GM21381 (cell line): ENCODE data around the gene PRDX5.

Source experiments
- ATAC-seq: cut with Tn5 transposase; IDR thresholded peaks from one replicate; pipeline ENCODE4 v1.9.1; 2021; ENCODE audit warnings: mild to moderate bottlenecking, moderate library complexity; ENCODE audit not compliant: unreplicated experiment

PRDX5 gene

DNA sequence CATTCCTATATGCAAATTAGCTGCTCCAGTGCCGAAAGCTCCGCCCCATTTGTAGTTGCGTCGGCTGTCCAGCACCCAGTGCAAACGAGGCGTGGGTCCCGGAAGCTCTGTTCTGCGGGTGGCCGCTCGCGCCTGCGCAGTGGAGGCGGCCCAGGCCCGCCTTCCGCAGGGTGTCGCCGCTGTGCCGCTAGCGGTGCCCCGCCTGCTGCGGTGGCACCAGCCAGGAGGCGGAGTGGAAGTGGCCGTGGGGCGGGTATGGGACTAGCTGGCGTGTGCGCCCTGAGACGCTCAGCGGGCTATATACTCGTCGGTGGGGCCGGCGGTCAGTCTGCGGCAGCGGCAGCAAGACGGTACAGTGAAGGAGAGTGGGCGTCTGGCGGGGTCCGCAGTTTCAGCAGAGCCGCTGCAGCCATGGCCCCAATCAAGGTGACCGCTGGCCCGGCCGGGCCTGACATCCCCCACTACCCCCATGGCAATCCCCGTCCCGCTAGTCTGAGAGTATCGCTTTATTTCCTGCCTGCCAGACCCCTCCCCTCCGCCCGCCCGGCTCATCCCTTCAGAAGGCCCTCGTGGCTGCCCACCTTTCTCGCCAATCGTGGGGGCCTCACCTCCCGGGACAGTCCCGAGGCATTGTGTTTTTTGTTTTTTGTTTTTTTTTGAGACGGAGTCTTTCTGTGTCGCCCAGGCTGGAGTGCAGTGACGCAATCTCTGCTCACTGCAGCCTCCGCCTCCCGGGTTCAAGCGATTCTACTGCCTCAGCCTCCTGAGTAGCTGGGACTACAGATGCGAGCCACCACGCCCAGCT lies at the start of gene PRDX5:
Gene PRDX5, plus strand, starts transcription at position 161 of the 805 bp plus-strand sequence. Its CDS starts 95 bp downstream, at position 256.
- ATAC-seq = peak; percentile 76

DNA sequence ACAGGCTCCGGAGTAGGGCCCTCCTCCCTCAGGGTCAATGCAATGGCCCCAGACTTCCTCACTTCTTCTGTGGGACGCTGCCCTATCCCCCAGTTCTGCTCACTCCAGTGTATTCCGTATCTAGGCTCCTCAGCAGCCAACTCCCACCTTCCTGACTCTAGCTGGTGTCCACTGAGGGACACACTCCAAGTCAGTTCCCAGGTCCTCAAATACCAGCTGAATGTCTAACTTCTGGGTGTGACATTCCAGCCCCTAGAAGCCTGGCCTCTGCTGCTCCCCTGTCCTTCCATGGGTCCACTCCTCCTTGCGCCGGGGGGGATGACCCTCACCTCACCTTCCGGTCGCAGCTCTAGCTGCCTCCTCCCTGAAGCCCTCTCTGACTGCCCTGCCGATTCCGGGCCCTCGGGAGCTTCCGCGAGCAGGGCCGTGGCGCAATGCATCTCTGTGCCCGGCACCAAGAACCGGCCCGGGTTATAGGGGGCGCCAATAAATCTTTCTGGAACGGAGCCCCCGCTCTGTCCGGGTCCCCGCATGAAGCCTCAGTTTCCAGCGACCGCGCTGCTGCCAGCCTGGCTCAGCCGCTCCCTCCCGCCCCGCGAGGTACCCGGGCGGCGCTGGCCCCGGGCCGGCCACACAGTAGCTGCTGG lies 48.9 kb upstream of the PRDX5 start:
- ATAC-seq = peak; percentile 6

DNA sequence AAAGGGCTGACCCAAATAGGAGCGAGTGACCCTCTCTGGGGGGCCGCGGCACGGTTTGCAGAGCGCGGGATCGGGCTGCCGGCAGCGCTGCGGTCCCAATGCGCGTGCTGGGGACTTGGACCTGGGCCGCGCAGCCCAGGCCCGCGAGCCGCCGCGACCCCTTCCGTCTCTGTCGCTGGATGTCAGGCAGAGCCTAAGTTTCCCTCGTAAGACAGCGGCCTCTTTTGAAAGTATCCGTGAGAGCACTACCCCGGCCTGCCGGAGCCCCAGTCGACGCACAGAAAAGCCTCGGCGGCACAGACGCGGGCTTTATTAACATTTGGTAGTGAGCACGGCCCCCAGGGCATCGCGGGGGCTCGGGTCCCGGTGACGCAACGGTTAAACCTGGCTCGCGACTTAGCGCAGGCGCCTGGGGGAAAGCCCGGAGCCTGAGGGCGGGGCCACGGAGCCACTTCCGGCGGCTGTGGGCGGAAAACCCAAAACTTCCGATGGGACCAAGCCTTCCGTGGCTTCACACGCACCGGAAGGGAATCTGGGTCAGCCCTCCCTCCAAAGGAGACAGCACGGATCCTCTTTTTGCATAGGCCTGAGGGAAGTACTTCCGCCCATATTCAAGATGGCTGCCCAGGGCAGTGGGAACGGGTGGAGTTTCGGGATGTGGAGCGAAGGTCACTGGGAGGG lies 48.2 kb upstream of the PRDX5 start:
- peak; percentile 60 for ATAC-seq

DNA sequence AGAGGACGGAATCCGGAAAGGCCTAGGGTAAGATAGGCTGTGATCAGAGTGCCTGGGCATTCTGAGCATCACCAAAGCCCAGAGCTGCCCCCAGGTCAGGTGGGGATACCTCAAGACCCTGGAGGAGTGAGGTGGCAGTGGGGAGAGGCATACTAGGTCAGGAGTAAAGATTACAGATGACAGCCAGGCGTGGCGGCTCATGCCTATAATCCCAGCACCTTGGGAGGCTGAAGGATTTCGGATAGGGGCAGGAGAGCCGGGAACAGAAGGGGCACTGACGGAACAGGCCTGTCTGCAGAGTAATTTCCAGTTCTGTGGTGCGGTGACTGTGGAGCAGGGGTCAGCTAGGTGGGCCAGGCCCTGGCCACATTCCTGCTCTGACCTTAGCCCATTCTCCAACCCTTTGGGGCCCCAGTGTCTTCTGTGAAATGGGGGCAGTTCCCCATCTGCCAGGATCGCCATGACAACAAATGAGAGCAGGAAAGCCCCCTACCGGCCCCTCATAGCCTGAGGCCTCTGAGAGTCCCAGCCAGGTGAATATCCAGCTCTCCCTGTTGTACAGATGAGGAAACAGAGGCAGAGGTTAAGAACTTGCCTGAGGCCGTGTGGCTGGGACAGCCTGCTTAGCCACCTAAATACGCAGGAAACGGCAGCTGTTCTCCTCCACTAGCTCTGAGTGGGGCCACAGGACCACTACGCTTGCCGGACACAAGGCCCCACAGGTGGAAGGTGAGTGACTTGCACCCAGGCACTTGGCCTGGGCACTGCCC lies 42.7 kb upstream of the PRDX5 start:
- no peak for ATAC-seq

DNA sequence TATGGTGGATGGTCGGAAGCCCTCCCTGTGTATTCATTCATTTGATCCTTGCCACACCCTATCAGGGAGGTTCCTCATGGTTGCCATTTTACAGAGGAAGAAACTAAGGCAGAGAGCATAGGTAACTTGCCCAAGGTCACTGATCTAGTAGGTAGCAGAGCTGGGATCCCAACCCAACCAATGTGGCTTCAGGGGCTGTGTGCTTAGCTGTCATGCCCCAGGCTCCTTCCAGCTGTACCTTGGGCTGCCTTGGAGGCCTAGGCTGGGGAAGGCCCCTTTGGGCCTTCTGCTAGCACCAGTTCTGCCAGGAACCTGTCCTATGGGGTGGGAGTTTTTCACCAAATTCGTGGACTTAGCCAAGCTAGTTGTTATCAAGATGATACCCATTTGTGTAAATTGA lies 42.1 kb upstream of the PRDX5 start:
- ATAC-seq = no peak

DNA sequence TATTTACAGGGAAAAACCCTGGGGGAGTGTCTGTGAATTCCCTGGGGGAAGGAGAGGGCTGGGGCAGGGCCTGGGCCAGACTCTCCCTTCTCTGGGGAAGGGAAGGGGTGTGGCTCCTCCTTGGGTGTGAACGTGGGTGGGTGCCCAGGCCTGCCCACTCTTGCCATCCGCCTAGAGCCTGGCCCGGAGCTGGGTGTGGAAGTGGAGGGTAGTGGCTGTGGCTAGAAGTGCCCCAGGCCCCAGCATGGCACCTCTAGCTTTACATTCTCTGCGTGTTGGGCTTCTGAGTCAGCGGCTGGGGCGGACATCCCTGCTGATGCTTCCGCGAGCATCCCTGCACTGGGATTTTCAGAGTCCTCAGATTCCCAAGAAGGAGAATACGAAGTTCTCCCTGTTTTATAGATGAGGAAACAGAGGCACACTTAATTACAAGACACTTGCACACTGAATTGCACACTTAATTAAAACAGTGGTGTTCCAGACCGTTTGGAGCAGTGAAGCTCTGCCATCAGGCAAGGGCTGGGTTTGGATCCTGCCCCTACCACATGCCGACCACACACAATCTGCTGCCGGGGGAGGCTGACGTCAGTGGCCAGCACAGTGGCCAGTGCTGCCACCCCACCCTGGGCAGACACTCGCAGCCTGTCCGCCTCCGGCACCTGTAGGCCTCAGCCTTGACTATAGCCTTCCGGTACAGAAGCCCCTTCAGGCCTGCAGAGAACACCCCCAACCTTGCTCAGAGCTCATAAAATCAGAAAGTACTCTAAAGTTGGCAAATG lies 41.1 kb upstream of the PRDX5 start:
- ATAC-seq = no peak

DNA sequence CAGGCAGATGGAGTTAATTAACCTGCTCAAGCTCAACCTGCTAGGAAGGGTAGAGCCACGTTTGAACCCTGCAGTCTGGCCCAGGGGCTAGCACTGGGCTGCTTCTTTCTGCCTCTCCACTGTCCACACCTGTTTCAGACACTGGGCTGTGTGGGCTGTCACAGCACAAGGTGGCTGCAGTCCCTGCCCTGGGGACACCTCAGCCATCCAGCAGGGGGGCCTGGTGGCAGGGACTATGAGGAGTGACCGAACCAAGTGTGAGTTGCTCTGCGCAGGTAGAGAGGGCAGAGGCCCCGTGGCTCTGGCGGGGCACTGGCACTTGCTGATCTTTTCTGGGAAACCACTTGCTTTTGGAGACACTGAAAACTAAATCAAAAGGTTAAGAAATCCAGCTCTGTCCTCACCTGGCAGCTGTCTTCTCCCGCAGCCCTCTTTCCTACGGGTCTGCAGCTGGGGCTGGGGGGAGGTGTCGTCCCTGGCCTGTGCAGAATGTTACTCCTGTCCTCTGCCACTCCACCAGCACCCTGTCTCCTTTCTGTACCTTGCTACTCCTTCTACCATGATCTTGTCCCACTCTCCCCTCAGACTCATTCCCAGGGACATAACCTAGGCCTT lies 39.2 kb upstream of the PRDX5 start:
- no peak for ATAC-seq

DNA sequence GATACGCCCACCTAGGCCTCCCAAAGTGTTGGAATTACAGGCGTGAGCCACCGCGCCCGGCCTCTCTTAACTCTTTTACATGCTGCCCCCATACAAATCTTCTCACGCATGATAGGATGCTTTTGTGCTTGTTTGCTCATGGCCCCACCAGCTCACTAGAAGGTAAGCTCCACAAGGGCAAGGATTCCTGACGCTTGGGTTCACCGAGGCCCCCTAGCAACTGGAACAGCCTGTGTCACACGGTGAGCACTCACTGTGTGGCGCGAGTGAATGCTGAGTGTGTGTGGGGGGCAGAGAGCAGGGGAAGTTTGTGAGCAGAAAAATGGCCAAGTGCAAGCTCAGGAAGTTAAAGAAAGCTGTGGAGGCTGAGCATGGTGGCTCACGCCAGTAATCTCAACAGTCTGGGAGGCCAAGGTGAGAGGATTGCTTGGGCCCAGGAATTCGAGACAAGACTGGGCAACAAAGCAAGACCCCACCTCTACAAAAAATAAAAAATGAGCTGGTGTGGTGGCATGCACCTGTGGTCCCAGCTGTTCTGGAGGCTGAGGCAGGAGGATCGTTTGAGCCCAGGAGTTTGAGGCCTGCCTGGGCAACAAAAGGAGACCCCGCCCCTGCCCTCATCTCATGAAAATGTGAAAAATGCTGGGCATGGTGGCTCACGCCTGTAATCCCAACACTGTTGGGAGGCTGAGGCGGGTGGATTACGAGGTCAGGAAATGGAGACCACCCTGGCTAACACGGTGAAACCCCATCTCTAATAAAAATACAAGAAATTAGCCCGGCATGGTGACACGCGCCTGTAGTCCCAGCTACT lies 35.8 kb upstream of the PRDX5 start:
- no peak for ATAC-seq

DNA sequence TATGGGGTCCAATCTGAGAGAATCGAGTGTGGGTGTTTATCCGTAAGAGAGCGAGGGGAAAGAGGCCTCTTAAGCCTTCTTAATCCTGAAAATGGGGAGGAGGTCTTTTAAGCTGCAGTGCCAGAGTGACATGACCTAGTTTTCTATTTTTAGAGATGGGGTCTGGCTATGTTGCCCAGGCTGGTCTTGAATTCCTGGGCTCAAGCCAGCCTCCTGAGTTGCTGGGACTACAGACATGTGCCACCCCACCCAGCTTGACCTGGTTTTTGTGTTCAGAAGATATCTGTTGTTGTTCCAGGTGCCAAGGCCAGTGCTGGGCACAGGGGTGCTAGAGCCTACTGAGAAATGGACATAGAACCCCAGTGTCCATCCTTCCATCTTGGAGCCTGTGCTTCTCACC lies 34.8 kb upstream of the PRDX5 start:
- ATAC-seq = no peak

DNA sequence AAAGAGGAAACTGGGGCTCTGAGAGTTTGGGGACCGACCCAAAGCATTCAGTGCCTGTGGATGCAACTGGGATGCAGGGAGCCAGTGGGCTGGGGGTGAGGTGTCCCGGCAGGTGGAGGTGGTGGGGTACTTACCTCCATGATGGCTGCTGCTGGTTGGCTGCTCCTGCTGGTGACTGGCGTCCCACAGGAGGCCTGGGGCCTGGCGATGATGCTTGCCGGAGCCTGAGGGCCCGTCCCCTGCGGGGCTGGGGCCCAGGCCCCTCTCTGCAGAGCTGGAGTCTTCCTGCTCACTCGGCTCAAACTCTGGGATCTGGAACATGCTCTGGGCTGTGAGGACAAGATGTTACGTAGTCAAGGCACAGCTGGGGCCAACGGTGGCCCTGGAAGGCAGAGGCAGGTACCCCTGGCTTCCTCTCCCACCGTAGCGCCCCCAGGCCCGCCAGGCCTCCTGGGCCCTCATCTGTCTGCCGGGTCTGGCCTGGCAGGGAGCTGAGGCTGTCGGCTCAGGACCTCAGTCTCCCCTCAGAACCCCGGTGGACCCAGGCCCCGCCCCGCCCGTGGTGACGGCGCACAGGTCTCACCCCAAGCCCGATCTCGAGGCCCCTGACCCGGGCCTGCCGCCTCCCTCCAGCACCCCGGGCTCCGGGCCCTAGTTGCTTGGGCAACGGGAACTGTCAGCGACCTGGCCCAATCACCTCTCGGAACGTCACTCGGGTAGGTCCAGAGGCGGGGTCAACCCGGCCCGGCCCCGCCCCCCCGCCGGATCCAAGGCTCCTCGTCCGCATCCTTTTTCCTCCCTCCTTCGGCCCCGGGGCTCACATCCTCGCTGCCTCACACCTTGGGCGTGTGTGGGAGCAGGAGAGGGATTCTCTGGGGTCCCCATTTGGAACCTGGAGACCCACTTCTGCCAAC lies 33.6 kb upstream of the PRDX5 start, which contains the start of gene BAD:
Gene BAD, minus strand, starts transcription at position 618 of the 914 bp plus-strand sequence. Its CDS starts 297 bp downstream, at position 321.
- ATAC-seq = peak; percentile 58

DNA sequence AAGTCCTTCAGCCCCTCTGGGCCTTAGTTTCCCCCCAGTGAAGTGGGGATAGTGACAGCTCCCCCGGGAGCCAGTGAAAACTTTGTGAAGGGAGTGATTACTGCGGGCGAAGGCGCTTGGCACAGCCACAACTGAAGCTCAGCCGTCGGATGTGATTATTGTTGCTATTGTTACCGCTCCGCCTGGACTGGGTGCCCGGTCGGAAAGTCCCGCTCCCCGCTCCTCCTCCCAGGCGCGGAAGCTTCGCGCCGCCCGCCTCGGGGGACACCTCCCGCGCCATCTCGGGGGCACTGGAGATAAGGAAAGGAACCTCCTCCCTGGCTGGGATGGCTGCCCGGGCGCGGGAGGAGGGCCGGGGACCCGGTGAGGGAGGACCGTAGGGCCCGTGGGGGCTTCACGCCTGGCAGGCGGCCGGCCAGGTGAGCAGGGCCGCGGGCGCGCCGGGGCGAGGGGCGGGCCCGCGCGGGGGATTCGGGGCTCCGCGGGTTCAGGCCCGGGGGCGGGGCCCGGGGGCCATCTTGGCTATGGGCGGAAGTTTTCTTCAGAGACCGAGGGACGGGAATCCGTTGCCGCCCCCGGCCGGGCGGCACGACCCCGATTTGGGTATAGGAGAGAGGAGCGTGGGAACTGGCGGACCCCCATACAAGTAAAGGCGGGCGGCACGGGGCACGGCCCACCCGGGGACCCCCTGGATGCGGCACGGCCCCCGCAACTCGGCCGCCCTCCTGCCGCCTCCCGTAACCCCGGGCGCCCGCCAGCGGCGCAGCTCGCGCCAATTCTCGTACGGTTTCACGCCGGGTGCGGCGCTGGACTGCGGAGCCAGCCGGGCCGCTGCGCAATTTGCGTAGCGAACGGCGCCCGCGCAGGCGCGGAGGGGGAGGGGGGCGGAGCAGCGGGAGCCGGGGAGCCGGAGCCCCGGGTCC lies 32.7 kb upstream of the PRDX5 start, which contains the start of gene GPR137:
Gene GPR137, plus strand, starts transcription at position 887 of the 923 bp plus-strand sequence. CDS start 677 bp downstream, outside the sequence.
- ATAC-seq = peak; percentile 61

DNA sequence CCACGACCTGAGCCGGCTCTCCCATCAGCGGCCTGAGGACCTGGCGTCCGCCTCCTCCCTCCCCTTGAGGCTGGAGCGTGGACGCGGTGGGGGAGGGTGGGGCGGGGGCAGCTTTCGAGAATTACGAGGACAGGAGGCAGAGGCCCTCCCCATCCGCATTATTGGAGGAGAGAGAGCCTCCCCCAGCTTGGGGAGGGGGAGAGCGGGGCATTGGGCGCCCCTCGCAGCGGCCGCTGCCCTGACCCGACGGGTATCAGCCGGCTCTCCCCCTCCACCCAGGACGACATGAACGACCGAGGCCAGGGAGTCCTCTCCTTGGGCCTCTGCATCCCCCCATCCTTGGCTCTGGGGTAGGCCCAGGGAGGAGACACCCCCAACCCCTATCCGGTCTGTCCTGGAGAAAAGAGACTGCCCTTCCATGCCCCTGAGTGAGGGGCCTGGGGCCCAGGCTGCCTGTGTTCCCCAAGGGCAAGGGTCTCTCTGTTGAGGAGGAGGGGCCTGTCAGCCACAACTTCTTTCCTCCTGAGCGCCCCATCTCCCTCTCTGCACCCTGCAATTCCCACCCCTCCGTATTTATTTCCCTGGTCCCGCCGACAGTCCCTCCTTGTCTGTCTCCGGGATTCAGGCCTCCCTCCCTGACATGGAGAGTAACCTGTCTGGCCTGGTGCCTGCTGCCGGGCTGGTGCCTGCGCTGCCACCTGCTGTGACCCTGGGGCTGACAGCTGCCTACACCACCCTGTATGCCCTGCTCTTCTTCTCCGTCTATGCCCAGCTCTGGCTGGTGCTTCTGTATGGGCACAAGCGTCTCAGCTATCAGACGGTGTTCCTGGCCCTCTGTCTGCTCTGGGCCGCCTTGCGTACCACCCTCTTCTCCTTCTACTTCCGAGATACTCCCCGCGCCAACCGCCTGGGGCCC lies 31.8 kb upstream of the PRDX5 start:
- no peak for ATAC-seq

DNA sequence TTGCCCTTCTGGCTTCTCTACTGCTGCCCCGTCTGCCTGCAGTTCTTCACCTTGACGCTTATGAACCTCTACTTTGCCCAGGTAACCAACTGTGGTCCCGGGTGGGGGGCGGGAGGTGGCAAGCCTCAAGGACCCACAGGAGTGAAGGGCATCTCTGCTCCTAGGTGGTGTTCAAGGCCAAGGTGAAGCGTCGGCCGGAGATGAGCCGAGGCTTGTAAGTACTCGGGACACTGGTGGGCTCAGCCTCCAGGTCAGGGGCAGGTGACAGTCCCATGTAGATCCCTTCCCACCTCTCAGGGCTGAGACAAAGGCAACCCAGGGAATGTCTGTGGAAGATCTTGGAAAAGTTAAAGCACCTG lies 31.1 kb upstream of the PRDX5 start:
- no peak for ATAC-seq

DNA sequence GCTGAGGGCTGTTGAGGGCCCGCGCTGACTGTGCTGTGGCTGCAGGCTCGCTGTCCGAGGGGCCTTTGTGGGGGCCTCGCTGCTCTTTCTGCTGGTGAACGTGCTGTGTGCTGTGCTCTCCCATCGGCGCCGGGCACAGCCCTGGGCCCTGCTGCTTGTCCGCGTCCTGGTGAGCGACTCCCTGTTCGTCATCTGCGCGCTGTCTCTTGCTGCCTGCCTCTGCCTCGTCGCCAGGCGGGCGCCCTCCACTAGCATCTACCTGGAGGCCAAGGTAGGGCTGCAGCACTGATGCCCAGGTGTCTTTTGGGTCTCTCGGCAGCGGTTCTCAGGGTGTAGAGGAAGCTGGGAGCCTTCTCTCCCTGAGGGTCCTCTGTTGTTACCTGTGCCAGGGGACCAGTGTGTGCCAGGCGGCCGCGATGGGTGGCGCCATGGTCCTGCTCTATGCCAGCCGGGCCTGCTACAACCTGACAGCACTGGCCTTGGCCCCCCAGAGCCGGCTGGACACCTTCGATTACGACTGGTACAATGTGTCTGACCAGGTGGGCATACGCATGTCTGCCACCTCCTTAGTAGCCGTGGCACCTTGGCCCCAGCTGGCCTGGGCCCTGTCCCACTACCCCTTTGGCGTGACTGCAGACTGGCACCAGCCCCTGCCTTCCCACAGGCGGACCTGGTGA lies 30.1 kb upstream of the PRDX5 start:
- no peak for ATAC-seq

DNA sequence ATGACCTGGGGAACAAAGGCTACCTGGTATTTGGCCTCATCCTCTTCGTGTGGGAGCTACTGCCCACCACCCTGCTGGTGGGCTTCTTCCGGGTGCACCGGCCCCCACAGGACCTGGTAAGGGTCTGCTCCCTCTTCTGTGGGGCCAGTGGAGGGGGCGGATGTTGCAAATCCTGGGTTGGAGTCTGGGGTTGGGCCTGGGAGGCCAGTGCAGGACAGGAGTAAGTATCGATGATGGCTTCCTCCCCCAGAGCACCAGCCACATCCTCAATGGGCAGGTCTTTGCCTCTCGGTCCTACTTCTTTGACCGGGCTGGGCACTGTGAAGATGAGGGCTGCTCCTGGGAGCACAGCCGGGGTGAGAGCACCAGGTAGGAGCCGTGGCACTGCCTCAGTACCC lies 29.6 kb upstream of the PRDX5 start:
- no peak for ATAC-seq
